Measurements from ENCODE around the gene PIH1D2.
"Not testable (repeated sequence)": the region's sequence is repeated elsewhere in the genome, so short reads cannot be mapped to it uniquely, and the experiment has no call there.

PIH1D2 gene

DNA sequence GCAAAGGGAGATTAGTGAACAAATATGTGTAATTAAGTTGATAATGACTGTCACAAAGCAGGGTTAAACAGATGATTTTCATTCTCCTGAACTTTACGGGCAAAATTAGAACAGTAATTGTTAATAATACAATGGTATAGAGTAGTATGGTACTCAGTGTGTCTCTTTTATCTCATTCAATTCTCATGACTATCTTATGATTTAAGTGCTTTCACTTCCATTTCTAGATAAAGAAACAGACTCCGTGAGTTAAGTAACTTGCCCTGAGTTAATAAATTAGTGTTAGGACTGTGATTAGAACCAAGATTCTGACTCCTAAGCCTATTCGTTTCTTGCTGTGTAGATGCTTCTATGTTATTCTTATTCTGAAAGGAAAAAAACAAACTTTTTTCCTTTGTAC, 22.0 kb downstream of the PIH1D2 start:
- no peak for DNase-seq (ENCODE audit: low read depth)
- H3K4me3 ChIP-seq (ENCODE audit: low read depth, low read length), result no peak overlapping the region
- no peak for TF ChIP-seq MAX (IDR thresholded peaks at IDR 0.05; ENCODE audit: low read depth, low read length)
- TF ChIP-seq MYC (IDR thresholded peaks at IDR 0.05; ENCODE audit: low read depth, low read length), result no peak
- no peak for TF ChIP-seq POLR2A (IDR thresholded peaks at IDR 0.05; ENCODE audit: extremely low read depth, insufficient read length)
- TF ChIP-seq, protein P1, sequence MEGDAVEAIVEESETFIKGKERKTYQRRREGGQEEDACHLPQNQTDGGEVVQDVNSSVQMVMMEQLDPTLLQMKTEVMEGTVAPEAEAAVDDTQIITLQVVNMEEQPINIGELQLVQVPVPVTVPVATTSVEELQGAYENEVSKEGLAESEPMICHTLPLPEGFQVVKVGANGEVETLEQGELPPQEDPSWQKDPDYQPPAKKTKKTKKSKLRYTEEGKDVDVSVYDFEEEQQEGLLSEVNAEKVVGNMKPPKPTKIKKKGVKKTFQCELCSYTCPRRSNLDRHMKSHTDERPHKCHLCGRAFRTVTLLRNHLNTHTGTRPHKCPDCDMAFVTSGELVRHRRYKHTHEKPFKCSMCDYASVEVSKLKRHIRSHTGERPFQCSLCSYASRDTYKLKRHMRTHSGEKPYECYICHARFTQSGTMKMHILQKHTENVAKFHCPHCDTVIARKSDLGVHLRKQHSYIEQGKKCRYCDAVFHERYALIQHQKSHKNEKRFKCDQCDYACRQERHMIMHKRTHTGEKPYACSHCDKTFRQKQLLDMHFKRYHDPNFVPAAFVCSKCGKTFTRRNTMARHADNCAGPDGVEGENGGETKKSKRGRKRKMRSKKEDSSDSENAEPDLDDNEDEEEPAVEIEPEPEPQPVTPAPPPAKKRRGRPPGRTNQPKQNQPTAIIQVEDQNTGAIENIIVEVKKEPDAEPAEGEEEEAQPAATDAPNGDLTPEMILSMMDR (IDR thresholded peaks at IDR 0.05; ENCODE audit: low read depth, low read length), result no peak

GRCh38 chr11:112050721-112051120, 23.1 kb downstream of the PIH1D2 start:
- TF ChIP-seq MYC (IDR thresholded peaks at IDR 0.05; ENCODE audit: low read depth, low read length), result no peak
- no peak for TF ChIP-seq POLR2A (IDR thresholded peaks at IDR 0.05; ENCODE audit: extremely low read depth, insufficient read length)
- TF ChIP-seq MAX (IDR thresholded peaks at IDR 0.05; ENCODE audit: low read depth, low read length), result no peak
- TF ChIP-seq, protein P1 (IDR thresholded peaks at IDR 0.05; ENCODE audit: low read depth, low read length), result no peak
- DNase-seq (ENCODE audit: low read depth), result no peak
- H3K4me3 ChIP-seq (ENCODE audit: low read depth, low read length), result no peak overlapping the region

DNA sequence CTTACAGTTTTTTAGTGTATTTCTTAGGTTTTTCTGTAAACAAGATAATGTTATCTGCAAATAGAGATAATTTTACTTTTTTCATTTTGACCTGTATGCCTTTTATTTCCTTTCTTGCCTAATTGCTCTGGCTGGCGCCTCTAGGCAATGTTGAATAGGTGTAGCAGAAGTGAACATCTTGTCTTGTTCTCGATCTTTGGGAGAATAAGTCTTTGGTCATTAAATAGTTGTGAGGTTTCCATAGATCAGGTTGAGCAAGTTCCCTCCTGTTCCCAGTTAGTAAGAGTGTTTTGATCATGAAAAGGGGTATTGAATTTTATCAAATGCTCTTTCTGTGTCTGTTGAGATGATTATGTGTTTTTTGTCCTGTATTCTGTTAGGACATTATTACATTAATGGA, 24.0 kb downstream of the PIH1D2 start:
- no peak overlapping the region for H3K4me3 ChIP-seq (ENCODE audit: low read depth, low read length)
- TF ChIP-seq MYC (IDR thresholded peaks at IDR 0.05; ENCODE audit: low read depth, low read length) (no peak), MAX (IDR thresholded peaks at IDR 0.05; ENCODE audit: low read depth, low read length) (no peak), POLR2A (IDR thresholded peaks at IDR 0.05; ENCODE audit: extremely low read depth, insufficient read length) (no peak)
- TF ChIP-seq, protein P1 (IDR thresholded peaks at IDR 0.05; ENCODE audit: low read depth, low read length), result no peak
- DNase-seq (ENCODE audit: low read depth), result no peak

DNA sequence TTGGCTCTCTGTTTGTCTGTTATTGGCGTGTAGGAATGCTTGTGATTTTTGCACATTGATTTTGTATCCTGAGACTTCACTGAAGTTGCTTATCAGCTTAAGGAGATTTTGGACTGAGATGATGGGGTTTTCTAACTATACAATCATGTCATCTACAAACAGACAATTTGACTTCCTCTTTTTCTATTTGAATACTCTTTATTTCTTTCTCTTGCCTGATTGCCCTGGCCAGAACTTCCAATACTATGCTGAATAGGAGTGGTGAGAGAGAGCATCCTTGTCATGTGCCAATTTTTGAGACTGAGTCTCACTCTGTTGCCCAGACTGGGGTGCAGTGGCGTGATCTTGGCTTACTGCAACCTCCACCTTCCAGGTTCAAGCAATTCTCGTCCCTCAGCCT, 25.6 kb downstream of the PIH1D2 start:
- not testable (repeated sequence) for H3K4me3 ChIP-seq (ENCODE audit: low read depth, low read length); DNase-seq (ENCODE audit: low read depth)

GRCh38 chr11:112046647-112047046, 27.2 kb downstream of the PIH1D2 start:
- H3K4me3 ChIP-seq (ENCODE audit: low read depth, low read length); DNase-seq (ENCODE audit: low read depth): not testable (repeated sequence)

DNA sequence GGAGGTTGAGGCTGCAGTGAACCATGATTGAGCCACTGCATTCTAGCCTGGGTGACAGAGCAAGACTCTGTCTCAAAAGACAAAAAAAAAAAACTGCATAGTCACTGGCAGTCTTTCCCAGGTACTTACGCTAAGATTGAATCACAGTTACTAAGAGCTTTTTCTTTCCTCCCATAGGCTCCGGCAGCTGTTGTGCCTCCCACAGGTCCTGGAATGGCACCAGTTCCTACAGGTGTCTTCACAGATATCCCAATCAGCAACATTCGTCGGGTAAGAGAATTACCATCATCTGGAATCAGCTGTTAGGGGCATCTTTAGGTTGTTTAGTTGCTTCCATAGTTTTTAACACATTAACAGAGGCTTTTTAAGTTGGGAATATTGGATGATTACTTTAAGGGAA, 28.9 kb downstream of the PIH1D2 start:
- H3K4me3 ChIP-seq (ENCODE audit: low read depth, low read length), result no peak overlapping the region
- no peak for DNase-seq (ENCODE audit: low read depth)
- TF ChIP-seq POLR2A (IDR thresholded peaks at IDR 0.05; ENCODE audit: extremely low read depth, insufficient read length), result no peak
- TF ChIP-seq MYC (IDR thresholded peaks at IDR 0.05; ENCODE audit: low read depth, low read length), result no peak
- TF ChIP-seq, protein P1 (IDR thresholded peaks at IDR 0.05; ENCODE audit: low read depth, low read length), result no peak
- TF ChIP-seq MAX (IDR thresholded peaks at IDR 0.05; ENCODE audit: low read depth, low read length), result no peak

GRCh38 chr11:112042961-112043304, 30.9 kb downstream of the PIH1D2 start:
- no peak for DNase-seq (ENCODE audit: low read depth)
- no peak overlapping the region for H3K4me3 ChIP-seq (ENCODE audit: low read depth, low read length)
- TF ChIP-seq, protein P1 (IDR thresholded peaks at IDR 0.05; ENCODE audit: low read depth, low read length), result no peak
- no peak for TF ChIP-seq MAX (IDR thresholded peaks at IDR 0.05; ENCODE audit: low read depth, low read length)
- TF ChIP-seq POLR2A (IDR thresholded peaks at IDR 0.05; ENCODE audit: extremely low read depth, insufficient read length), result no peak
- no peak for TF ChIP-seq MYC (IDR thresholded peaks at IDR 0.05; ENCODE audit: low read depth, low read length)
